ENCODE data around the gene ATP5F1D.

The ATP5F1D gene

GRCh38 chr19:1270854-1271527, 29.4 kb downstream of the ATP5F1D start:
- no peak for DNase-seq (ENCODE audit: low read depth)

GRCh38 chr19:1271528-1272422, 30.2 kb downstream of the ATP5F1D start:
- DNase-seq (ENCODE audit: low read depth), result no peak

GRCh38 chr19:1272423-1273262, 31.1 kb downstream of the ATP5F1D start:
- no peak for DNase-seq (ENCODE audit: low read depth)

- DNase-seq (ENCODE audit: low read depth), result no peak
Observed at GRCh38 chr19:1273263-1274041, 31.9 kb downstream of the ATP5F1D start.

- DNase-seq (ENCODE audit: low read depth), result no peak
Observed at GRCh38 chr19:1274081-1274851, 32.7 kb downstream of the ATP5F1D start.

- no peak for DNase-seq (ENCODE audit: low read depth)
Observed at GRCh38 chr19:1274852-1275259, 33.3 kb downstream of the ATP5F1D start.

GRCh38 chr19:1275260-1275975, 33.9 kb downstream of the ATP5F1D start, which contains the start of gene FAM174C:
TSS of gene FAM174C (plus strand) at chr19:1275530. CDS start at chr19:1275550, 20 bp downstream.
- DNase-seq (ENCODE audit: low read depth), result peak; percentile 96

- DNase-seq (ENCODE audit: low read depth), result no peak
Observed at GRCh38 chr19:1275976-1276627, 34.6 kb downstream of the ATP5F1D start.

- DNase-seq (ENCODE audit: low read depth), result no peak
Observed at GRCh38 chr19:1276628-1277022, 35.1 kb downstream of the ATP5F1D start.

GRCh38 chr19:1277061-1277460, 35.5 kb downstream of the ATP5F1D start:
- no peak for DNase-seq (ENCODE audit: low read depth)

GRCh38 chr19:1278074-1278473, 36.5 kb downstream of the ATP5F1D start:
- no peak for DNase-seq (ENCODE audit: low read depth)

GRCh38 chr19:1278713-1279660, 37.4 kb downstream of the ATP5F1D start:
- no peak for DNase-seq (ENCODE audit: low read depth)

GRCh38 chr19:1279782-1280341, 38.3 kb downstream of the ATP5F1D start:
- peak; percentile 56 for DNase-seq (ENCODE audit: low read depth)

GRCh38 chr19:1280636-1281568, 39.4 kb downstream of the ATP5F1D start:
- DNase-seq (ENCODE audit: low read depth), result no peak

- no peak for DNase-seq (ENCODE audit: low read depth)
Observed at GRCh38 chr19:1281569-1282287, 40.2 kb downstream of the ATP5F1D start.

GRCh38 chr19:1282588-1283206, 41.1 kb downstream of the ATP5F1D start:
- no peak for DNase-seq (ENCODE audit: low read depth)

All from stimulated activated CD8-positive, alpha-beta memory T cell treated with anti-CD3 and anti-CD28 coated beads, Interleukin-12 subunit alpha, Interleukin-12 subunit beta, amount 100 ng/mL, for 4 hours (primary cell).